Measurements from ENCODE around the gene GCK. TPM values are rescaled to one million over a fixed set of nuclear protein-coding genes. Genes with fewer than 3 reads are reported as not detected.

The GCK gene
- total RNA-seq, 1 experiment from 2014 or later, result not detected

- Histone ChIP-seq H3K27me3 (replicated peaks; ENCODE audit: control insufficient read depth, insufficient read depth, low read length) (no peaks in the 10 kb centered on the region), H3K4me1 (no peaks in the 10 kb centered on the region), H3K36me3 (ENCODE audit: control insufficient read depth, insufficient read depth, low read length) (no peaks in the 10 kb centered on the region), H3K9me3 (no peaks in the 10 kb centered on the region), H3K4me3 (ENCODE audit: low read depth, low read length) (no peak overlapping the region)
- Mint-ChIP-seq H3K36me3 (ENCODE audit: insufficient read depth, unreplicated experiment) (no peaks in the 10 kb centered on the region), H3K27me3 (ENCODE audit: insufficient read depth, unreplicated experiment) (no peaks in the 10 kb centered on the region), H3K9me3 (ENCODE audit: unreplicated experiment) (no peaks in the 10 kb centered on the region), H3K27ac (ENCODE audit: unreplicated experiment) (no peak overlapping the region), H3K4me3 (ENCODE audit: unreplicated experiment) (no peak overlapping the region), H3K4me1 (ENCODE audit: low read depth, unreplicated experiment) (peaks cover 7% of the 10 kb centered on the region)
- no peak for DNase-seq
- no peak for TF ChIP-seq CTCF (IDR thresholded peaks at IDR 0.05; ENCODE audit: insufficient read depth in 1 of 2, low read depth in 1 of 2, low read length in 1 of 2, severe bottlenecking in 1 of 2, unreplicated experiment in 1 of 2)
- ChIA-PET POLR2A (no interaction called here), CTCF (no interaction called here)
- no TSS peak for BruUV-seq (replicated peaks)
- intact Hi-C loops (cut with micrococcal nuclease; ENCODE audit: unreplicated experiment), result no loop called here
Measured at GRCh38 chr7:44094883-44095592, 94.2 kb downstream of the GCK start.

- no TSS peak for BruUV-seq (replicated peaks)
- Histone ChIP-seq H3K27me3 (replicated peaks; ENCODE audit: control insufficient read depth, insufficient read depth, low read length) (no peaks in the 10 kb centered on the region), H3K36me3 (ENCODE audit: control insufficient read depth, insufficient read depth, low read length) (no peaks in the 10 kb centered on the region), H3K4me1 (no peaks in the 10 kb centered on the region), H3K4me3 (ENCODE audit: low read depth, low read length) (no peak overlapping the region), H3K9me3 (no peaks in the 10 kb centered on the region)
- Mint-ChIP-seq H3K27ac (ENCODE audit: unreplicated experiment) (no peak overlapping the region), H3K4me3 (ENCODE audit: unreplicated experiment) (no peak overlapping the region), H3K9me3 (ENCODE audit: unreplicated experiment) (no peaks in the 10 kb centered on the region), H3K27me3 (ENCODE audit: insufficient read depth, unreplicated experiment) (no peaks in the 10 kb centered on the region), H3K4me1 (ENCODE audit: low read depth, unreplicated experiment) (peaks cover 7% of the 10 kb centered on the region), H3K36me3 (ENCODE audit: insufficient read depth, unreplicated experiment) (no peaks in the 10 kb centered on the region)
- intact Hi-C loops (cut with micrococcal nuclease; ENCODE audit: unreplicated experiment), result no loop called here
- POLR2A ChIA-PET, result no interaction called here
- DNase-seq, result no peak
- no peak for TF ChIP-seq CTCF (IDR thresholded peaks at IDR 0.05; ENCODE audit: insufficient read depth in 1 of 2, low read depth in 1 of 2, low read length in 1 of 2, severe bottlenecking in 1 of 2, unreplicated experiment in 1 of 2)
- CTCF ChIA-PET, result no interaction called here
Measured at GRCh38 chr7:44094365-44094764, 94.9 kb downstream of the GCK start.

Other genes starting within 250 kb of the GCK start
- gene SPDYE1, start 191.5 kb downstream of the GCK start, total RNA-seq (2022), result not detected in 2 replicates
- gene DBNL, start 144.7 kb downstream of the GCK start, total RNA-seq (2022), result 83.2 and 85.5 TPM in 2 replicates
- not detected in 2 replicates for gene PGAM2, start 123.9 kb downstream of the GCK start, total RNA-seq (2022)
- 18.3 and 19.5 TPM in 2 replicates for gene POLM, start 106.9 kb downstream of the GCK start, total RNA-seq (2022)
- gene AEBP1, start 85.1 kb downstream of the GCK start, total RNA-seq (2022), result 0.54 TPM in 1 of 2 replicates, not detected in the other
- 130 and 140 TPM in 2 replicates for gene POLD2, start 65.9 kb downstream of the GCK start, total RNA-seq (2022)
- 16.2 and 22.4 TPM in 2 replicates for gene MYL7, start 48.1 kb downstream of the GCK start, total RNA-seq (2022)
- 117 and 123 TPM in 2 replicates for gene YKT6, start 11.5 kb upstream of the GCK start, total RNA-seq (2022)
- gene CAMK2B, start 136.2 kb upstream of the GCK start, total RNA-seq (2022), result not detected in 2 replicates